Globus pallidus (tissue), 1 donor: ENCODE data around the gene MYH9.
A peak's percentile ranks its signal among the peaks of the same experiment; 100 is the strongest.

Experiments
- DNase-seq: peaks from one replicate; pipeline ENCODE4 v3.0.0-alpha.2; 2015; ENCODE audit warnings: low spot score

MYH9 gene

DNA sequence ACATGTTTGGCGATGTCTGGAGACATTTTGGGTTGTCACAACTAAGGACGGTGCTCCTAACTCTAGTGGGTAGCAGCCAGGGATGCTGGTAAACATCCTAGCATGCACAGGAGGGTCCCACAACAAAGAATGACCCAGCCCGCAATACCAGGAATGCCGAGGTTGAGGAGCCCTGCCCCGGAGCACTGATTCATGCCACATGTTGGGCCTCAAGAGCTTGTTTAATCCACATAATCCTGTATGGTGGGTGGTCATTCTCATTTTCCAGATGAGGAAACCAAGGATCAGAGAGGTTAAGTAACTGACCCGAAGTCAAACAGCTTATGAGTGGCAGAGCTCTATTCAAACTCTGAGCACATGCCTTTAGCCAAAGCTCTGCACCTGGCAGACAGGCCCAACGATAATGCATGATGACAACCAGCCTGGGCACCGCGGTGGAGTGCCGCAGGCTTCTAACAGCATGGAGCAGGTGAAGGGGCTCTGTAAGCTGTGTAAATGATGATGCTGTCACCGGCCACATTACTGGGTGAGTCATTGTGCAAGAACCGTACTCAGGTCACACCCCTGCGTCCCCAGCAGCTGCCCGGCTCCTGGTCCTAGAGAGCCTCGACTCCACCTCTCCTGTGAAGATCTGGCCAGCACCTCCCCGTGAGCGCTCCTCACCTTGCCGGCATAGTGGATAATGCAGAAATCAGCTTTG, 76.2 kb downstream of the MYH9 start:
- DNase-seq: no peak

DNA sequence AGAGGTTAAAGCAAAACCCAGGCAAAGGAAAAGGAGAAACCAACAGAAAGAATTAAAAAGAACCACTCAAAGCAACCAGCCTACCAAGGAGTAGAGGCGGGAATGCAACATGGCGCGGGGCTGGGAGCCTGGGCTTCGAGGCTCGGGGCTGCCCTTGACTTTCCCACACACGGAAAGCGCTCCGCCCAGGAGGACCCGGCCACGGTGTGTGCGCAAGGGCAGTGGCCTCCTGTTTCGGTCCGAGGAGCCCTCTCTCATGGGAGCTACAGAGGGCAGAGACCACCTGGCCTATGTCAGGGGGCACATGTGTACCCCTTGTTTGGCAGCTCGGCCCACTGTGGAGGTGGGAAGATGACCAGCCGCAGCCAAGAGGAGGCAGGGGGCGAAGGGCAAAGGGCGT, 78.9 kb downstream of the MYH9 start:
- no peak for DNase-seq

DNA sequence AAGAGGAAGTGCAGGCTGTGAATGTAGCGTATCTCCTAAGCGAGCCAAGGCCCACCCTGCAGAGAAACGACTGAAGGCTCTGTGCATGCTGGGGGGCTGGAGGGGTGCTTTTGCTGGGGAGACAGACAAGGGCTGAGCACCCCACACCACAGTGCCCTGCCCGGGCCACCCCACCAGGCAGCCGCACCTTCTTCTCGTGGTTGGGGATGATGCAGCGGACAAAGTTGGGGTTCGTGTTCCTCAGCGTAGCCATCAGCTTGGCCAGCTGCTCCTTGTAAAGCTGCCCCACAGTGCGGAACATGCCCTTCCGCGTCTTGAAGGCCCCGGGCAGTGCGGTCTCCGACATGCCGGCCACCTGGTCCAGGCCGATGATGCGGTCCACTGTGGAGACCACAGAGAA, 81.5 kb downstream of the MYH9 start:
- no peak for DNase-seq

DNA sequence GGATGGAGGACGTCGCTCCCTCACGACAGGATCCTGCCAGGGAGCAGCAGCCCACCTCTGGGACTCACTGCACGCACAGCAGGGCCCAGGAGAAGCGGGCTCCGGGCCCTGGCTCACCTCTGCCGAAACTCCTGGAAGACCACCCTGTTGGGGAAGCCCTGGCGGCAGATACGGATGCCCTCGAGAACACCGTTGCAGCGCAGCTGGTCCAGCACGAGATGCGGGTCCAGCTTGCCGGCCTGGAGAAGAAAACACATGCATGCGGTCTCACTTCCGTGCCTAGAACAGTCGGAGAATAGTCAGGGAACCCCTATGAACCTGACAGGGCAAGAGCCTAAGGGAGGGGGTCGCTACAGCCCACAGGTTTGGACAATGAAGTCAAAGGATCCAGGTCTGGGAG, 82.0 kb downstream of the MYH9 start:
- no peak for DNase-seq

DNA sequence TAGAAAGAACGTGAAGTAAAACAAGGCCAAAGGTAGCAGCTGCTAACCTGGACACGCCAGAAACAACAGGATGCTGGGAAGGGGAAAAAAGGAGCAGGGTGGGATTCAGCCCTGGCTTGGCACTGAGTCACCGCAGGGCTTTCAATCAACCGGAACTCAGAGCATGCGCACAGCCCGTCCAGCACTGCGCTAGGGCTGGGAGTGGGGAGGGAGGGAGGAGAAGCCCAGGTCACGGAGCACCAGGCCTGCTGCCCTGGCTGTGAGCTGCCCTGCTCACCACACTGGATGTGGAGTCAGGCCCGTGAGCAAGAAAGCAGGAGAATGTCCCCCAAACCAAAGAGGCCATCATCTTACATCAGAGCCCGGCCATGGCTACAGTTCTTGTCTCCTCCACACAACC, 83.3 kb downstream of the MYH9 start:
- DNase-seq: no peak

DNA sequence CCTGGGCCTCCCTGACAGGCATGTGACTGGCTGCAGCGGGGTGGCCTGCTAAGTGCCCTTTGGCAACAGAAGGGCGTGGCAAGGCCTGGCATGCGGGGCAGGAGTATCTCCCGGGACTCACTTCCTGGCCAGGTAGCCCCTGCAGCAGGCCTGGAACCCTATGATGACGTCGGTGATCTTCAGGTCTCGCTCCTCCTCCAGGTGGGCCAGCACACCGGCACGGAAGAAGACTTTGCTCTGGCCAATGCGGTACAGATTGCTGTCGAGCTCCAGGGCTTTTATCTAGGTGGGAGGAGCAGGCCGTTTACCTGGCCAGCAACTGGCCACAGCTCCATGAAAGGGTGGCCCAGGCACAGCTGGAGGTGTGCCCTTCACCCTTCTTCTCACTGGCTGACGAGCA, 83.9 kb downstream of the MYH9 start:
- DNase-seq: no peak

DNA sequence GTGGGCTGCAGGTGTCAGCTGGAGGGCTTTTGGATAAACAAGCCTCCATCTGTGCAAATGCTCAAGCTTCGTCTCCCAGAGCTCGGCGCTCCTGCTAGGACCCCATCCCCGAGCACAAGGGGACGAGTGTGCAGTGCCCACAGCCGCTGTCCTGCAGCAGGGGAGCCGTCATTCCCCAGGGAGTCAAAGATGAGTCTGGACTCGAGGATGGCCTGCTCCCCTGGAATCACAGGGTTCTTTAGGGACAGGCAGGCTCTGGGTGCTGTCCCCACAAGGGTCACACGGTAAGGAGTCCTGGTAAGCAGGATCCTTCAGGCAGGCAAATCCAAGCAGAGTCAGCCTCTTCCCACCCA, 84.7 kb downstream of the MYH9 start:
- no peak for DNase-seq

DNA sequence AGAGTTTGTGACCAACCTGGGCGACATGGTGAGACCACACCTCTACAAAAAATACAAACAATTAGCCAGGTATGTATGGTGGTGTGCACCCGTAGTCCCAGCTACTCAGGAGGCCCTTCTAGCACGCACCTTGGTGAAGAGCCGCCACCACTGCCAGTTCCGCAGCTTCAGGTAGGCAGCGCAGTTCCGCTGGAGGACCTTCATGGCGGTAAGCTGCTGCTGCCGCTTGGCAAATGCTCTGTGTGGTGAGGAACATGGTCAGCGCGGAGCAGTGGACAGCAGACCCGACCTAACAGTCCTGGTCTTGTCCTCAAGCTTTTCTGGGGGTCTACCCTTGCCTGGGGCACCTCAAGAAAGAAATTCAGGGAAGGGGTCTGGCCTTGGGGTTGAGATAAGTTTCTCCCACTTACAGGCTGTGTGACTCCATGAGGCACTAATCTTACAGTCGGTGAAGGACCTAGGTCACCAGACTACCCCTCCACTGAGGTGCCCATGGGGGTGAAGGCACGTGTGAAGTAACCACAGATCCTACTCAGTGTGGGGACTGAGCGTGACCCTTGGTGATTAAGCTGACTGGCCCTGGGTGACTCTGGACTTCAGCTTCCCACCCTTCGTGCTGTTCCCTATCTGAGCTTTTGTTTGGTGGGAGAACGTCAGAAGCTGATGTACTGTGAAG, 85.2 kb downstream of the MYH9 start:
- no peak for DNase-seq

DNA sequence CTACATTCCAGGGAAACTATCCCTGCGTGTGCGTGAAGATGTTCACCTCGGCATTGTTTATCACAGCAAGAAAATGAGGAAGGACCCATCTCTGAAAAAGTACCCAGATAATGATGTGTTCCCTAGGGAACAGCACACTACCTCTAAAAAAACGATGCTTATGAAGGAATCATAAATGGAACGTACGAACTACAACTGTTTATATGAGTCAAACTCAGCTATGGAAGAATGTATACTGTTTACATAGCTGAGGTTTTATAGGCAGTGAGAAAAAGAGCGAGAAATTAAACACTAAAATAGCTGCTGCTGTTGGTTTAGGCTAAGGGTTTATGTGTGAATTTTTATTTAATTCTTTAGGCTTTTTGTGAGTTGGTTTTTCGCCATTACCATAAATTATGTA, 85.9 kb downstream of the MYH9 start:
- no peak for DNase-seq

DNA sequence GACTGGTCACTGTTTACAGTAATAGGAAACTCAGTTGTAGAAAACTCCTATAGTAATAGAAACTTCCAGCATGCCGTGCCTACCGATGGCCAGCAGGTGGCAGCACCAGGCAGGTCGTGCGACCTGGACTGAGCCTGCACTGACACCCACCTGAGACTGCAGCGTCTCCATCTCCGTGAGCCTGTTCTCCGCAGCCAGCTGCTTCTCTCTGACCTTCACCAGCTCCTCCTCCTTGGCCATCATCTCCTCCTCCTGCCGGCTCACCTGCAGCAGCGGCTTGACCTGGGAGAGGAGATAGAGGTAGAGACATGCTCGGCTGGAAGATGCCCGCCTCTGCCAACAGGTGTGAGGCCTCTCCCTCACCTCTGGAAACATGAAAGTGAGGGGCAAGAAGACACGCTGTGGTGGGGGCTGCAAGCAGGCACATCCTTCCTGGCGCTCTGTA, 86.4 kb downstream of the MYH9 start:
- DNase-seq: peak; percentile 26

DNA sequence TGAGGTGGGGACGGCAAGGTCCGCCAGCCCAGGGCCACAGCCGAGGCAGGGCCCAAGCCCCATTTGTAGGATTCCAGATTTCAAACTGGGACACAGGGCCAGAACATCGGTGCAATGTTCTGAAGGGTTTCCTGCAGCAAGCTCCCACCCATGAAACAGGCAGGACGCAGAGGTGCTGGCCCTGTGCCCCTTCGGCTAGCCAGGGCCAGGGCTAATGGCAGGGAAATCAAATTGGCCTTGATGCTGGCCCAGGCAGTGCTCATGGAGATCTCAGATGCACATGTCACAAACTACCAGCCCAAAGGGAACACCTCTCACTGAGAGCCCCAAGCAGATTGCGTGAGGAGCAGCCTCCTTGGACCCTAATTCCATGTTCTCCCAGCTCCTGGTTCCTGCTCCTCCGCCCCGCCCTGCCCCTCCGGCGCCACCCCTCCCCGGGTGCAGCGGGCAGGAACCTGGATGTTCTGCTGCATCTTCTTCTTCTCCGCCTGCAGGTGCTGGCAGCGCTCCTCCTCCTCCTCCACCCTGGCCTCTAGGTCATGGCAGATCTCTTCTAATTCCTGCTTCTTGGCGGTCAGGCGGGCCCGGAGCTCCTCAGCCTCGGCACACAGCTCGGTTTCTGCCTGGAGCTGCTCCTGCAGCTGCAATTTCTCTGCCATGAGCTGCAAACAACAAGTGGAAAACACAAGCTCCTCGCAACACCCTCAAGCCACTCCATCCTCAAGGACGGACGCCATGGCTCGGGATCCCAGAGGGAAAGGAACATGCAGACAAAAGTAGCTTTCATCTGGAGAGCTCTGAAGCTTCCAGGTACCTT, 87.2 kb downstream of the MYH9 start:
- no peak for DNase-seq

DNA sequence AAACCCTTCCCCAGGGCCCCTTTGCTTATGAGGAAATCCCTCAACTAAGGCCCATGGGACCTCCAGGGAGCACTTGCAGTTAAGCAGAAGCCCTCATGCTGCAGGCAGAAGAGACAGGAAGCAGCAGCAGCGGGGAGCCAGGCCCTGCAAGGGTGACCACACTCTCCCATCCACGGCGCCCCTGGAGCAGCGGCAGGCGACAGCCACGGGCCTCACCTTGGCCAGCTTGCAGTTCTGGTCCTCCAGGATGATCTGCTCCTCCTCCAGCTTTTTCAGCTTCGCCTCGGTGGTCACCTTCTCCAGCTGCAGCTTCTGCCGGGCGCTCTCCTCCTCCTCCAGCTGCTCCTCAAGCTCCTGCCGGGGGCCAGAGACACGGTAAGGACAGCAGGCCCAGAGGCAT, 87.9 kb downstream of the MYH9 start:
- no peak for DNase-seq

DNA sequence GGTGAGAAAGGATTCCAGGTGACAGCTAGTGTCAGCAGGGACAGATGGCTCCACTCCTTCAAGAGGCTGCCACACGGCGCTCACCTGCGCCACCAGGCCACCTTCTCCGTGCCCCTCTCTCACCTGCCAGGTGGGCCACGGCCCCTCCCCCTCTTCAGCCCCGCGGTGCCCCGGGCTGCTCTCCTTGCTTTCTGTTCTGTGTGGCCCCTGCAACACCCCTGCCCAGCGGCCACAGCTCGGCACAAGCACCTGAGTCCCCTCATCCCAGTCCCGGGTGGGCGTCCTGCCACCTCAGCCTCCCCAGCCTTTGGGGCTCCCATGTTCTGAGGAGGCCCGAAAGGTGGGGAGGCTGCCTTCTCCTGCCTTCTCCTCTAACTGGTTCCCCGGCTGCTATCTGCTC, 88.5 kb downstream of the MYH9 start:
- DNase-seq: no peak

DNA sequence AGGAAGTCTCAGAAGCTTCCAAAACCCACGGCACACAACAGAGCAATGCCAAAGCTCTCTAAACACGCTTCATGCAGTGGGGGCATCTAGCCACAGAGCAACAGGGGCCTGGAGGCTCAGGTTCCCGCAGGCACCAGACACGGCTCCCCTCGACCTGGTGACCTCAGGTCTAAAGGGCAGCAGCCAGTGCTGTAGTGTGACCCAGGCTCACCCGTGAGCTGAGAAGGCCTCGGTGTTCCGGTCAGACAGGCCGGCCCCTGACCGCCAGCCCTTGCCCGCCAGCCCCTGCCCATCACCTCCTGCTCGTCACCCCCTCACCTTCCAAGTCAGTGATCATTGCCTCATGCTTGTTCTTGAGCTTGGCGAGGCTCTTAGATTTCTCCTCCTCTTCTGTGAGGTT, 89.2 kb downstream of the MYH9 start:
- DNase-seq: no peak

DNA sequence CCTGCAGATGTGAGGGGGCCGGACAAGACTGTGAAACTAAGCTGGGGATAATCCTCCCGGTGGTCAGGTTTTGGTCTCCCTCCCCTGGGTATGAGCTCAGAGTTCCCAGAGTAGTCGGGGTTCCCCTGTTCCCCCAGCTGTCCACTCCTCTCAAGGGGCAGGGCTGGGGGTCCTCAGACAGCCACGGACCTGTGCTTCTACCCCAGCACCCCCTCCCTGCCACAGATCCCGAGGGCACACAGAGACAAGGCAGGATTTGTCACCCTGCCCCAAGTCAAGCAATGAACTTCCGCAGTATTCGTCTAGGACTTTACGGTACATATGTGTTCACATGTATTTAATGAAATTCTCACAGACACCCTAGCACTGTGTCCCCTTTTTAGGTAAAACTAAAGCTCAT, 89.6 kb downstream of the MYH9 start:
- DNase-seq: no peak

DNA sequence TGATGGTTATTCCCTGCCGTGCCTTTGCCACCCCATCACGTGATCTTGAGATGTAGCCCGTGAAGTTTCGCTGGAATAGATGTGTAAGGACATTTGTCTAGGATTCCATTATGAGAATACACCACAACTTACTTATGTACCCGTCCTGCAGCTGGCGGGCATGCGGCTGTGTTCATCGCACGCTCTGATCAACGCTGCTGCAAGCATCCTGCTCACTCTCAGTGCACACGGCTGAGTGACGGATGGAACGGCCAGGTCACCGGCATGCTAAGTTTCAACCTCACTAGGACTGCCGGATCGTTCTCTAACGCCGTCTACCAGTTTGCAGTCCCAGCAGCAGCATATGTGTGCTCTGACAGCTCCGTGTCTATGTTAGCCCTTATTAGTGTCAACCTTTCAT, 90.2 kb downstream of the MYH9 start:
- DNase-seq: no peak

DNA sequence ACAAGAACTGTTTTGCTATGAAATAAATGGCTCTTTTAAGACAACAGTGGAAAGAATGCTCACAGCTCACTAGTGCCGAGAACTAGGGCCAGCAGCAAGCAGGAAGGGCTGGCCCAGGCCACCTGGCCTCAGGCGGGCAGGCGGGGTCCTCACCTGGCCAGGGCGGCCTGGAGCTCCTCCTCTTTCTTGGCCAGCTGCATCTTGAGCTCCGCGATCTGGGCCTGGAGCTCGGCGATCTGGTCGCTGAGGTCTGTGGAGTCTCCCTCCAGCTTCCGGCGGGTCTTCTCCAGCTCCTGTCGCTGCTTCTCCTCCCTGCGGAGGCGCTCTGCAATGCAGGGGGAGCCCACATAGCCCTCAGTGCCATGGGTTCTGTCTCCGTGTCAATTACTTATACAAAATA, 91.1 kb downstream of the MYH9 start:
- no peak for DNase-seq

DNA sequence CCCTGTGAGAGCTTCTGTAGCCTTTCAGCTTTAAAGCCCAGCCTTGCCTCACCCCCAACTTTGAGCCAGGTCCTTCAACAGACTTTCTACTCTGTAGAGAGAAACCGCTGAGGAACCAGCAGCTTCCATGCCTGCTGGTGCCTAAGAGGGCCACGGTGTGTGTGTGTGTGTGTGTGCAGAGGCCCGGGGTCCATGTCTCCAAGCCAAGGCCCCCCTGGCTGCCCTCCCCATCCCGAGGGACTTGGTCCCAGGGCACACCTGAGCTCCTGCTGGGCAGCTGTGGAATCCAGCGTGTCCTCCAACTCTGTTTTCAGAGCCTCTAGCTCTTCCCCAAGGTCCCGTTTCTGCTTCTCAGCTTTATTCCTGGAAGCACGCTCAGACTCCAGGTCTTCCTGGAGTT, 92.5 kb downstream of the MYH9 start:
- DNase-seq: no peak

DNA sequence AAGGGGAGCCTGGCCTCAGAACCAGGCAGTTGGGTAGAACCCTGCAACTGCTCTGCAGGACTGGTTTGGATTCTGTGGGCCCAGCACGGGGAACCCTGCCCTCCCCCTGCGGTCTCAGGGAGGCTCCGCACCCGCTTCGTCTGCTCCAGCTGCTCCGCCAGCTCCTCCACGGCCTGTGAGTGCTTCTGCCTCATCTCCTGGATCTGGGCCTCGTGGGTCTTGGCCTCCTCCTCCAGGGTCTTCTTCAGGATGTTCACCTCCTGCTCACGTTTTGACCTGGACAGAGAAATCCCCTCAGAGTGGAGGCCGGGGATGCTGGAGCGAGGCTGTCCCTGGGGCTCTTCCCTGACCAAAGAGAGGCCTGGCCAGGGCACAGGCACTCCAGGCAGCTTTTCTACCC, 93.0 kb downstream of the MYH9 start:
- DNase-seq: no peak

DNA sequence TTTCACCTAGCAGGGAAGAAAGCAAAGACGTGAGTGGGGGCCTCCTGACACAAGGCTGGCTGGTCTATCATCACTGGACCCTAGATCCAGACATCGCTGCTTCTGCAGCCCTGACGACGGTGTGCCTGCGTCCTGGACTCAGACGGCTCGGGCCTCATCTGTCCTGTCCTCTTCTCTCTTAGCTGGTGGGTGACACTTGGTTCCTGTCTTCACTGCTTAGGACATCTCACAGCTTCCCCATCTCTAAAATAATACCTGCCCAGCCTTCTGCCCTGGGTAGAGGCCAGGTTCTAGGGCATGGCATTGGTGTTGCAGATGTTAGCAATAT, 93.5 kb downstream of the MYH9 start:
- DNase-seq: no peak

DNA sequence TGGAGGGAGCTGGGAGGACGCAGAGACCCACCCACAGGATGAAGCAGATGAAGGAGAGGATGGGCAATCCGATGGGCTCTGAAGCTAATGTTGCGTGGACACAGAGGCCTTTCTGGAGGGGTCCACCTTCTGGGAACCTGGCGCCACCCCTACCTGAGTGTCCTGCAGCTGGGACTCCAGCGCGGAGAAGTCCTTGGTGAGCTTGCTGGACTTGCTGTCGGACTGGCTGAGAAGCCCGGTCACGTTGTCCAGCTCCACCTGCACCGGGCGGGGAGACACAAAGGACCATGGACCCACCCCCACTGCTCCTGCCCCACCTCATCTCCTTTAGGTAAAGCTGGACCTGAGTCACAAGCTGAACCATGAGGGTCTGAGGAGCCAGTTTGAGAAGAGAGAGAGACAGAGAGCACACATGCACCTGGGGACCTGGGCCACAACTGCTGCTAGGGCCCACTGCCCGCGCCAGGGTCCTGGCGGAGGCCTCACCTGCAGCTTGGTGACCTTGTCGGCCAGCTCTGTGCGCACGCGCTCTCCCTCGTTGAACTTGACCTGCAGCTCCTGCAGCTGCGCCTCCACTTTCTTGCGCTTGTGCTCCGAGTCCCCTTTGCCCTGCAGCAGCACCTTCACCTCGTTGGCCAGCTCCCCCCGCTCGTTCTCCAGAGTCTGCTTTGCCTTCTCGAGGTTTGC, 94.0 kb downstream of the MYH9 start:
- no peak for DNase-seq

DNA sequence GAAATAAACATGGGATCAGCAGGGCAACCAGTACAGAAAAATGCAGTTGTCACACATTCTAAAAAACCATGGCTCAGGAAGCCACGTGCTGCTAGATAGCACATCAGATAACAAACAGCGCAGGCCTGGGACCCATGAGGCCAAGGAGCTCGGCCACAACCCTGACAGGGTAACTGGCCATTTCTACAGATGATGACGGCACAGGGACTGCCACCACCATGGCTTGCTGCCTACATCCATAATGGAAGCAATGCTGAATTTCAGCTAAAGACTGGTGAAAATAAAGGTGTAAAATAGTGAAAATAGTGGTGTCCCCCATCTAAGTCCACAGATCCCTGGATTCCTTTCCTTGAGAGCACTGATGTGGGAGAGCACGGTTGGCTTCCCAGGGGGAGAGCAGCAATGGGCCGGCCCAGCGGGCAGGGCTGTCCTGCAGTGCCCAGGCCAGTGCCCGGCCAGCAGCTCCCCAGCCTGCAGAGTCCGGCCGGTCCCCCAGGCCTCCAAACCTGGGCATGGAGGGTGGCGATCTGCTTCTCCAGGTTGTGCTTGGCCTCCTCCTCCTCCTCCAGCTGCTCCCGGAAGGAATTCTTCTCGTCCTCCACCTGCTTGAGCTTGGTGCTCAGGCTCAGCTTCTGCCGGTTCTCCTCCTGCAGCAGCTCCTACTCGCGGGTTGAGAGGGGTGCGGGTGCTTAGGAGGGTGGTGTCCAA, 94.8 kb downstream of the MYH9 start:
- DNase-seq: no peak
